ENCODE results near the gene CDPF1.
"Not testable (repeated sequence)": the region's sequence is repeated elsewhere in the genome, so short reads cannot be mapped to it uniquely, and the experiment has no call there.

Gene CDPF1

DNA sequence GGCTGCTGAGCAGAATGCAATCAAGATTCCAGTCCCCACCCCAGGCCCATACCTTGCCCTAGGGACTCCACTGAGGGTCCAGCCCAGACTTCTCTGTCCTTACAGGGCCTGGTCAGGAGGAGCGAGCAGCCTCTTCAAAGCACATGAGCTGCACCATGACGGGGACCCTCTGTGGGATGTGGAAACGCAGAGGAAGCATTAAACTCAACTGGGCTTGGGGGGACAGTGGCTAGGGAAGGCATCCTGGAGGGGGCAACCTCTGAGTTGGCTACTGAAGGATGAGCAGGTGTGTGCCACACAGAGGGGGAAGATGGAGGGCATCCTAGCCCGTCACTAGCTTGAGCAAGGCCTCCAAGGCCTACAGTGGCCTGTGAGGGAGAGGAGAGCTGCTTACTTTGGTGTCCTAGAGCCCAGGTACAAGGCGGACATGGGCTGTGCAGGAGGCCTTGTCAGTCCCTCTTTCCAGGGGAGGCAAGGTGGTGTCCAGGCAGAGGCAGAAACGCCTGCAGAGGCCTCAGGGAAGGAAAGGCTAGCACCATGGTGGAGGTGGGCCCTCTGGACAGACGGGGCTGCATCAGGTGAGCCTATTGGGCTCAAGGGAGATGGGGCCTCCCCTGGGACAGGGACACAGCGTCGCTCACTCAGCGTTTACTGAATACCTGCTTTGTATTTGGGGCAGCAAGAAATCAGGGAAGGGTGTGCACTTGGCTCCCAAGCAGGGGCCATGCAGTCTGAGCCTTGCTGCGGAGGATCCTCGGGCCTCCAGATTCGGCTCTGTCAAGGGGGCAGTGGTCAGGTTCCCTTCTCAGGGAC is 32.0 kb upstream of the CDPF1 start:
- no peak for DNase-seq

DNA sequence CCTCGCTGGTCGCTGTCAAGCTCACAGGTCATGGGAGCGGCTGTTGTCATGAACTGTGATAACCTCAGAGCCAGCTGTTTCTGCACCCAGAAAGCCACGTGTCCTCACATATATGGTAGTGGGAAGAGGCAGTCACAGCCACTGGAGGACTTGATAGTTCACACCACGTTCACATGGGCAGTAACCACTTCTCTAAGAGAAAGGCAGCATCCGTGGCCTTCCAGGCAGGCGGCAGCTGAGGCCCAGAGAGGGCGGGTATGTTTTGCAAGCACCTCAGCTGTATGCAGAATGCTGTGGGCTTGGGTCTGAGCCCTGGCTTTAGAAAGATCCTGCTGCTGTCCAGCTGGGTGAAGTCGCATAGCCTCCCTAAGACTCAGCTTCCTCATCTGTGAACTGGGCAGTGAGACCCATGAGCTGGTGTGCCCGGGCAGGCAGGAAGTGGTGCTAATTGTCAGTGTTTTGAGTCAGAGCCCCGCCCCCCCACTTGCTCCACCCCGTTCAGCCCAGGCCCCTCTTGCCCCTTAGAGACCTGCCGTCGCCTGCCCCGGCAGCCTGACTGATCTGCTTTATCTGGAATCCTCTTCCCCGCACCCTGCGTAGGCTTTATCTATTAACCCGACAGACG is 31.0 kb upstream of the CDPF1 start:
- DNase-seq: no peak

DNA sequence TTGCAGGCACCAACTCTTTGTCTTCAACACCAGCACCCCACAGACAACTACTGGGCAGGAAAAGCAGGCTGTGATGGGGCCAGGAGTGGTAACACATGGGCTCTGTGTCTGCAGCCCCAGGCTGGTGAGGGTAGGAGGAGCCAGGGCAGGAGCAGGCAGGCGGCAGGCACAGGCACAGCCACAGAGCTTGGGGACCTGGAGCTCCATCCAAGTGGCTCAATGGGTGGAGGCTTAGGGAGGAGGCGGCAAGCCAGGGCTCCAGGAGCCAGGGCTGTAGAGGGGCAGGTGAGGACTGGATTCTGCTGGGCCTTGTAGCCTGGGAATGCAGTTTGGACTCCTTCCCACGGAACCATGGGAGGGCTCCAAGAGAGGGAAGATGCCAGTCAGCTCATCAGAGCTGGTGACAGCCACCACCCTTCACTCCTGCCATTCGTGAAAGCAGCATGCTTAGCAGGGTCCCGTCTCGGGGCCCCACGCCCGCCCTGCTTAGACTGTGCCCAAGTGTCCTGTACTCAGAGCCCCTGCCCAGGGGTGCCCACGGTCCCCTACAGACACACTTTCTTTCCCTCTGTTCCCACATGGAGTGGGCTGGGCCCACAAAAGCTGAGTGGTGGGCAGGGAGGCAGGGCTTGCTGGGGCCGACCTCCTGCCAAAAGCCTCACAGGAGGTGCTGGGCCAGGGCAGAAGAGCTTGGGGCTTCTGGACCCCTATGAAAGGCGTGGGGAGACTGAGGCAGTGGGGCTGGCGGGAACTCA is 30.1 kb upstream of the CDPF1 start:
- no peak for DNase-seq

DNA sequence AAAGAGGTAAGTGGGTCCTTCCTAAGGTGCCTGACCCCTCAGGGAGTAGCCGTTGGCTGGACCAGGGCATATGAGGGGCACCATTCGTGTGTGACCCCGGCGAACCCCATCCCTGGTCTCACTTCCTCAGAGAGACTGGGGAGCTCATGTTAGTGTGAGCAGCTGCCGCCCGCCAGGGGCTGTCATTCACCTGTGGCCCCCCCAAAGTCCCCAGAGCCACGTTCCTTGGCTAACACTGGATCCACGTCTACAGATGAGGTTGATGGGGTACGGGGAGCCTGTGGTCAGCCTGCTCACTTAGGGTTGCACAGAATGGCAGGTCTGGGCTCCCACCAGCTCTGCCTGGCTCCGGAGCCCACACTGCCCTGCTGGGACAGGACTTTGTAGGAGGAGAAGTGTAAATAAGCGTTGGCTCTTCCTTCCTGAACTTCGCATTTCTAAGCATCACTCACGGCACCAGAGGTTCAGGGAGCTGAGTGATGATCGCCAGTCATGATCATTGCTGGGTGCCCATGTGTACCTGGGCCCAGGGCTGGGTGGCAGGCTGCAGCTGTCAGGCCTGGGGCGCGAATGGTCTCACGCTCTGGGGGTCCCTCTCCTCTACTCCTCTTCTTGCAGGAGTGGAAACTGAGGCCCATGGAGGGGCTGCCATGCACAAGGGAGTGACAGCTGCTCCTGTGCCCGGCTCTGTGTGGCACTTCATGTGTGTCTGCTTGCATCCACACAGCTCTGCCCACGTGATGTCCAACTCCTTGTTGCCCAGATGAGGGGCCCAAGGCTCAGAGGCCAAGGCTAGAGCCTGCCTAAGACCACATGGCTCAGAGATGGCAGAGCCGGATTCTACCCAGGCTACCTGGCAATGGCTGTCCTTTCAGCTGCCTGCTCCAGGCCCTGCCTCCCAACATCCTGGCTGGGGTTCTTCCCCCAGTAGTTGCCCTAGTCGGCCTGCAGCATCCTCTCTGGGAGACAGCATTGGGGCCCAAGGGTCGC is 28.9 kb upstream of the CDPF1 start:
- DNase-seq: no peak

DNA sequence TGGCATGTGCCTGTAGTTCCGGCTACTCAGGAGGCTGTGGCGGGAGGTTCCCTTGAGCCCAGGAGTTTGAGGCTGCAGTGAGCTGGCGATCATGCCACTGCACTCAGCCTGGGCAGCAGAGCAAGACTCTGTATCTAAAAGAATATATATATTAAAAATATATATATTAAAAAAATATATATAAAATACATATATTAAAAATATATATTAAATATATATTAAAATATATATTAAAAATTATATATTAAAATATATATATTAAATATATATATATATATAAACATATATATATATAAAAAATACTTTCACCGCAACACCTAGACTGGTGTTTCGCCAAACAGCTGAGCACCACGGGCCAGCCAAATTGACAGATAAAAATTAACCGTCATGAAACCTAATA is 26.5 kb upstream of the CDPF1 start:
- DNase-seq: no peak

DNA sequence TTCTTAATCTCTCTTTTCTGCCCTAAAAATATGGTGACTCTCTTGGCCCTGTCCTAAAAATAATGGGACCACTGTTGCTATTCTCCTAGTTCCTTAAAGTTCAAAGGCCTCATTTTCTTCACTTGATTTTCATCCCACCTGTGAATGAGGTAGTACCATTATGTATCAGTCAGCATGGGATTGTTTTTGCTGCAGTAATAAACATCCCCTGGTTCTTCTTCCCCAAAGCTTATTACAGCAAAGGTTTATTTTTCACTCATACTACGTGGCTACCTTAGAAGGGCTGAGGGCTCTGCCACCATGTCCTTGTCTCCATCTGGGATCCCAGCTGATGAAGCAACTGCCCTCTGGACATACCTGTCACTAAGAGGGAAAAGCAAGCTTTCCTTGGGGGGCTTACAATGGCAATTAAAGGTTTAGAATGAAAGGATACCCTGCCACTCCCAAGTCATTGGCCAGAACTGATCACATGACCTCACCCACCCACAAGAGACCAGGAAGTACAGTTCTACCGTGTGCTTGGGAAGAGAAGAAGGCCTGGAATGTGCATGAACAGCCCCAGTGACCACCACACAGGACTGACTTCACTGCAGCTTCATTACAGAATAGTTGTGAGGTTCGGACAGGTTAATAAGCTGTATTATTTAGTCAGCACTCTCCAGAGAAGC is 25.5 kb upstream of the CDPF1 start:
- DNase-seq: no peak

DNA sequence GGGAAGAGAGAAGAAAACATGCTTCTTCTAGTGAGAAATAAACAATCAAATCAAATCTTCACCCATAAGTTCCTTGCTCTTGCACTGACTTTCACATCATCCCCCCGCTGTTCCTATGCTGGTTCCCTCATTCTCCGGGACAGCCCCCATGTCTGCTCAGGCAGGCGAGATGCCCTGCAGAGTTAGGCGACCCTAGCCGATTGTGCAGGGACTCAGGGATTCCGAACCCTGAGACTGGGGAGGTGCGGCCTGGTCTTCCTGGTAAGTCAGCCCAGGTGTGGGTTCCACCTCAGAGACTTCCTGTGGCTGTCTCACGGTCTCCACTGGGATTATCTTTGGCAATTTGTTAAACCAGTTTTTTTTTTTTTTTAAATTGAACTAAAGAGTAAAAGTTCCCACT is 24.3 kb upstream of the CDPF1 start:
- DNase-seq: no peak

DNA sequence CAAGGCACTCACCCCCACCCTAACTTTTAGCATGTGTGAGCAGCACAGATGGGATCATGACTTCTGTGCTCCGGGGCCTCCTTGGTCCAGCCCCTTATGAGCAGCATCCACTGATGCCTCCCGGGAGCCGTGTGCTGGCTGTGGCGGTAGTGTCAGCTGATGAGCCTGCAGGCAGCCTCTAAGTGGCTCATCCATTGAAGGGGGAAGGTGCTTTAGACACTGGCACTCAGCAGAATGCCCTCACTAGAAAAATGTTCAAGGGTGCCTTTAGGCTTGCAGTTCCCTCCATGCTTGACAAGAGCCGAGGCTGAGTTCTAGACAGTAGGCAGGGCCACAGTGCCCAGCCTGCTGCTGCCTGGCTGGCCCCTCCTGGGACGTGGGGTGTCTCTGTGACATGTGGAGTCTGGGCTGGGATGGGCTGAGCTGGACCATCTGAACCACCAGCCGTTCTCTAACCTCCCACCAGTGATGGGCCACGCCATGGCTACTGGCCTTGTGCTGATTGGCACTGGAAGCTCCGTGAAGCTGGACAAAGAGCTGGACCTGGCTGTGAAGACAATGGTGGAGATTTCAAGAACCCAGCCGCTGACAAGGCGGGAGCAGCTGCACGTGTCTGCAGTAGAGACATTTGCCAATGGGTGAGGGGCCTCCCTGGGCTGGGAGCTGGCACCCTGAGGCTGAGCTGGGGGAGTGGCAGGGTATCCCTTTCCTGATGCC is 23.5 kb upstream of the CDPF1 start:
- DNase-seq: no peak

DNA sequence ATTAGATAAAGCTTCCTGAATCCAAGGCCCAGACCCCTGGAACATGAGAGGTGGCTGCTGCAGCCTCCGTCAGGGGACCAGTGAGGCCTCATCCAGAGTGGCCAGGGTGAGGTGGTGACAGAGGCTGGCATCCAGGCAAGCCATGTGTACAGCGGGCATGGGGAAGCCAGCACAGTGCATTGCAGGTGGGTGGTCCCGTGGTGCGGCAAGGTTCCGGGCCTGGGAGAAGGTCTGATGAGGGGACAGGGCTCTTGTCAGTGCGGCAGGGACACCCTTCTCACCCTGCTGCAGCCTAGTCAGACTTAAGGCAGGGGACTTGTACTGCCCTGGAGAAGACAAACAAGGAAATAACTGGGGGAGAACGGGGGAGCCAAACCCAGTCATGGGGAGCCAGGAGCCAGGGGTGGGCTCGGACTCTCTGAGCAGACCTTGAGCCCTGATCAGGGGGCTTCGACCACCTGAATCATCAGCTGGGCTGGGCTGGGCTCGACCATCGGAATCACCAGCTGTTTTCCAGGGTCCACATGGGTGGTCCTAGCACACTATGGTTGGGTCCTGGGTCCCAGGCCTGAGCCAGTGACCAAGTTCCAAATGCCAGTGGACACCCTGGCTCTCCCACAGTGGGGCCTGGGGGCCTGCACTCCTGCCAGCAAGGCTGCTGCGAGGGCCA is 22.8 kb upstream of the CDPF1 start:
- no peak for DNase-seq

DNA sequence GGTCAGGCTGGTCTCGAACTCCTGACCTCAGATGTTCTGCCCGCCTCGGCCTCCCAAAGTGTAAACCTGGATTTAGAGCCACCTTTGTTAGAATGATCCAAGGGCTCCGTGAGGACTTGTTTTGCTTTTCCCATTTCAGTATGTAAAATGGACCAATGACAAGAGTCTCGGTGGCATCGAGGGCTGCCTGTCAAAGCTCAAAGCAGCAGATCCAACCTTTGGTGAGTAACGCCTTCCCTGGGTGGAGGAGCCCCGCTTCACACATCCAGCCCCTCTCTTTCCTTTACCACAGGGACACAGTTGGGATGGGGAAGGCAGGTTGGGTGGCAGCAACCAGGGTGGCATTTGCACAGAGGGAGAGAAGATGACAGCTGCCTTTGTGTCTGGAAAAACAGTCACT is 22.1 kb upstream of the CDPF1 start:
- DNase-seq: no peak

DNA sequence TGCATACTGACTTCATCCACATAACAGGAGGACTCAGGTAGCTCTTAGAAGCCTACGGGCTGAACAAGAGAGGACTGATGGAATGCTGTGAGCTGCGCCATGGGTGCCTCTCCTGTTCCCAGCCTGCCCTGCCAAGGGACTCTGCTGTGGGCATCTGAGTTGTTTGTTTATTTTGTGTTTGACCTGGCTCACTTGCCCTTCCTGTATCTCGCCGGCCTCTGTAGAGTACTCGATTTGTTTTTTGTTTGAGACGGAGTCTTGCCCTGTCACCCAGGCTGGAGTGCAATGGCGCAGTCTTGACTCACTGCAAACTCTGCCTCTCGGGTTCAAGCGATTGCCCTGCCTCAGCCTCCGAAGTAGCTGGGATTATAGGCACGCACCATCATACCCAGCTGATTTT is 19.5 kb upstream of the CDPF1 start:
- DNase-seq: no peak

DNA sequence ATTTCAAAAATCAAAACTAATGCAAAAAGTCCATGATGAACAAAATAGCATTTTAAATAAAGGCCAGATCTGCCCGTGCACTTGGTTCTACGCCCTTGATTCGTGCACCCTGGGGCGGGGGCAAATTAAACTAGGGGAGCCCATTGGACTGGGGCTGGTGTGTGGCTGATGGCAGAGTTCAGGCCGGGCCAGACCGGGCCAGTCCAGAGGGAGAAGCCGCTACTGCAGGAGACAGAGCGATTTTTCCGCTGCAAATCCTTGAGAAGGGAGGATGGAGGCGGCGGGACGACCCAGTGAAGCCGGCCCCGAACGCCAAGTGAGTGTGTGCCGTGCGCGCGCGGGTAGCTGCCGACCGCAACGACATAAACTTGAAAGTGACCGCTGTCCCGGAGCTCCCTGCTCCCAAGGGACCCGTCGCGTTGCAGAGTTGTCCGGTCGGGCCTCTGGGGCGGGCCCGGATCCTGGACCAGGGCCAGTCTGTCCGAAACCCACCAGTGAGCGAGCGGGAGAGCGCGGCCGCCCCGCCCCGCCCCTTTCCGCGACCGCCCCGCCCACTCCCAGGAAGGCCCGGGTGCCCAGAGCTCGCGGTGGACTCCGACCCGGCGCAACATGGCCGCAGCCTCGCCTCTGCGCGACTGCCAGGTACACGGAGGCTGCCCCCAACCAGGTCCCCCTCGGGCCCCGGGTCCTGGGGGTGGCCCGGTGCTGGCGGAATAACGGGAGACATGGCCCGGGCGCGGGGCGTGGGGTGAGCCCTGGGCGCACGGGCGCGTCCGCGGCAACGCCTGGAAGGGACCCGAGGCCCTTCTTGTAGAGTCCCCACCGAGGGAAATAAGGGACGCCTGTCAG is 17.6 kb upstream of the CDPF1 start, which contains the start of gene TTC38:
TTC38 (plus strand) TSS at position 578 of the 849 bp plus-strand sequence; CDS start at position 610, 32 bp downstream.
- peak; percentile 27 for DNase-seq

DNA sequence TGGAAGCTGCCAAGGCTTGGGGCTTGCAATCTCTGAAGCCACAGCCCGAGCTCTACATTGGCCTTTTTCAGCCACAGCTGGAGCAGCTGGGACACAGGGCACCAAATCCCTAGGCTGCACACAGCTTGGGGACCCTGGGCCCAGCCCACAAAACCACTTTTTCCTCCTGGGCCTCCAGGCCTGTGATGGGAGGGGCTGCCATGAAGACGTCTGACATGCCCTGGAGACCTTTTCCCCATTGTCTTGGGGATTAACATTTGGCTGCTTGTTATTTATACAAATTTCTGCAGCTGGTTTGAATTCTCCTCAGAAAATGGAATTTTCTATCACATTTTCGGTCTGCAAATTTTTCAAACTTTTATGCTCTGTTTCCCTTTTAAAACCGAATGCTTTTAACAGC is 15.5 kb upstream of the CDPF1 start:
- not testable (repeated sequence) for DNase-seq

DNA sequence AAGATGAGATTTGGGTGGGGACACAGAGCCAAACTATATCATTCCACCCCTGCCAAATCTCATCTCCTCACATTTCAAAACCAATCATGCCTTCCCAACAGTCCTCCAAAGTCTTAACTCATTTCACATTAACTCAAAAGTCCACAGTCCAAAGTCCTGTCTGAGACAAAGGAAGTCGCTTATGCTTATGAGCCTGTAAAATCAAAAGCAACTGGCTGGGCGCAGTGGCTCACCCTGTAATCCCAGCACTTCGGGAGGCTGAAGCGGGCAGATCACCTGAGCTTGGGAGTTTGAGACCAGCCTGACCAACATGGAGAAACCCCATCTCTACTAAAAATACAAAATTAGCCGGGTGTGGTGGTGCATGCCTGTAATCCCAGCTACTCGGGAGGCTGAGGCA is 14.4 kb upstream of the CDPF1 start:
- not testable (repeated sequence) for DNase-seq

DNA sequence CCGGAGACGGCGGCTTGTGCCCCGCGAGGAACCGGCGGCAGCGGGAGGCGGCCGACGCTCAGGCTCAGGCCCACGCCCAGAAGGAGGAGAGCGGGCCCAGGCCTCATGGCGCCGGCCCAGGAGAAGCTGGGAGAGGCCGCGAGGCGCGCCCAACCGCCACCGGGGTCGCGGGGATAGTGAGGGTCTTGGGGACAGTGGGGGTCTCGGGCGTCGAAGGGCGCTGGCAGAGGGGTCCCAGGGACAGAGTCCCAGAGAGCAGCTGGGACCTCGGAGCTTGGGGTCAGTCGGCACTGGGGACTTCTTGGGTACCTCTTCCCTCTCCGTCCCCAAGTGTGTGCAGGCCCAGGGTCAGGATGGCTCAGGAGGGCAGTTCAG is 13.1 kb upstream of the CDPF1 start, which contains the start of gene PKDREJ:
PKDREJ (minus strand) TSS at position 128 of the 375 bp plus-strand sequence; CDS start at position 107, 21 bp downstream.
- DNase-seq: no peak

DNA sequence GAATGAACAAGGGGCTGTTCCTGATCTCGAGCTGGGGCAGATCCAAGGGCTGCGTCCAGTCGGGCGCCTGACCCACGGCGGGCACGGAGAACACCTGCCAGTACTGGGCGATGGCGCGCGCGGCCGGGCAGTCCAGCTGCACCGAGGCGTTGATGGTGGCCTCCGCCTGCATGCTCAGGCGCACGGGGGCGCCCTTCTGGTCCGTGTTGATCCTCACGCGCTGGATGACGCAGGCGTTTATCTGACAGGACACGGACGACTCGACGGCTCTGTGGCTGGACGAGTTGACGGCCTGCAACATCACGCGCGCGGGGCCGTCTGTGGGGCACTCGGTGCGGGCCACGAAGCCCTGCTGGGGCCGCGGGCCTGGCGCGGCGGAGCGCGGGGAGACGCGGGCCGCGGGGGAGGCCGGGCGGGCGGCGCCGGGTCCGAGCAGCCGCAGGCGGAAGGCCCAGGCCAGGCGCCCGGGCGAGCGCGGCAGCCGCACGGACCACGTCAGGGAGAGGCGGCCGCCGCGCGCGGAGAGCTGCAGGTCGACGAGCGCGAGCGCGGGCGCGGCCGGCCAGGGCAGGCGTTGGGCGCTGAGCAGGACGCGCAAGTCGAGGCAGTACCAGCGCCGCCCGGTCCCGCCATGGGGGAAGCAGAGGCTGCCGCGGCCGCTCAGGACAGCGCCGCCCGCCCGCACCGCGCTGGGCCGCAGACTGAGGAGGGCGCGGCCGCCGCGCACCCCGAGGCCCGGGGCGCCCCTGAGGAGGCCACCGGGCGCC is 12.5 kb upstream of the CDPF1 start:
- no peak for DNase-seq

DNA sequence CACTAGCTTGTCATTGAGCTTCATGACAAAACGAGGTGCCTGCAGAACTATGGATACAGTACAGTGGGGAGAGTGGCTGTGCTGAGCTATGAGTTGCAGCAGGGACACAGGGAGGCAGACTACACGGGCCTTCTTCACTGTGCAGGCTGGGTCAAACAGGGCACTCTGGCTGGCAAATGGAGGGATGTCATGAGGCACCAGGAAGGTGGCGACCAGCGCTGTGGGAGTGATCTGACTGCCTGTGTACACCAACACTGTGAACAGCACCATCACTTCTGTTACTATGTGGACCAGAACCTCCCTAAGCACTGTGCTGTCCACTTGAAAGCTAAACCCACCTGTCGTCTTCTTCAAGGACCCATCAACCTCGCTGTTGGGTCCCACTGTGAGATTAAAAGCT is 9.9 kb upstream of the CDPF1 start:
- DNase-seq: no peak

DNA sequence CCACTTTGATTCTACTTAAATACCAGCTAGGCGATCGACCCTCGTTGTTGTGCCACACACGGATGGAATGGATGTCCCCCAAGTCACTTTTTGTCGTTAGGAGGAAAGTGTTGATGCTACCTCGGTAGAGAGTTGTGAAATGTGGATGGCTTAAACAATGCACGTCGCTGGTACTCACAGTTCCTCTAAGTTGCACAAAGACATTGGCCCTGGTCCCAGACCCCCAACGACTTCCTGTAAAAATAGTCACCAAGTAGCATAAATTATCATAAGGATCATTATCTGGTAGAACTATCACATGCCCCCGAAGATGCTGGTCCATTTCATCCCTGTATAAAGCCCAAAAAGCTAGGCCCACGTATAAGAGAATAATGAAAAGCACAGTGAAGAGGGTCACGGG is 9.3 kb upstream of the CDPF1 start:
- DNase-seq: no peak
